Glutamatergic neuron (in vitro differentiated cells): ENCODE measurements around the gene CATSPERZ. TPM values are rescaled to one million over a fixed set of nuclear protein-coding genes. Genes with fewer than 3 reads are reported as not detected.

Experiments used
- DNase-seq: peaks from one replicate; pipeline ENCODE4 v3.0.0; 2022
- H3K27ac Mint-ChIP-seq: one replicate; pipeline ENCODE4 v1.8.0; 2020; ENCODE audit warnings: mild to moderate bottlenecking, mixed read lengths, inconsistent platforms; ENCODE audit not compliant: unreplicated experiment
- H3K27me3 Mint-ChIP-seq: one replicate; pipeline ENCODE4 v1.8.0; 2020; ENCODE audit warnings: mild to moderate bottlenecking, moderate library complexity, mixed read lengths, inconsistent platforms; ENCODE audit not compliant: unreplicated experiment
- H3K36me3 Mint-ChIP-seq: one replicate; pipeline ENCODE4 v1.8.0; 2020; ENCODE audit warnings: mild to moderate bottlenecking, mixed read lengths, inconsistent platforms; ENCODE audit not compliant: unreplicated experiment
- H3K4me1 Mint-ChIP-seq: one replicate; pipeline ENCODE4 v1.8.0; 2020; ENCODE audit warnings: mild to moderate bottlenecking, low read depth, mixed read lengths, inconsistent platforms; ENCODE audit not compliant: unreplicated experiment
- H3K4me3 Mint-ChIP-seq: one replicate; pipeline ENCODE4 v1.8.0; 2020; ENCODE audit warnings: mild to moderate bottlenecking, mixed read lengths, inconsistent platforms; ENCODE audit not compliant: unreplicated experiment
- H3K9me3 Mint-ChIP-seq: one replicate; pipeline ENCODE4 v1.8.0; 2020; ENCODE audit warnings: mild to moderate bottlenecking, moderate library complexity, mixed read lengths, inconsistent platforms; ENCODE audit not compliant: unreplicated experiment
- CTCF ChIP-seq: fragments of 200-600 bp; sonication (generic); IDR thresholded peaks from one replicate; pipeline ENCODE4 v1.5.0; 2021; ENCODE audit not compliant: partially characterized antibody, unreplicated experiment
- total RNA-seq: library from RNA; stranded (reverse); fragmentation: NEBNext Ultra II Directional; extraction: Animal tissue kit (Norgen Biotek cat#: 25700); gene quantifications from one replicate; pipeline ENCODE4 v1.2.1, GENCODE V29; 2021; ENCODE audit not compliant: unreplicated experiment

The CATSPERZ gene
- total RNA-seq, 1 donor from 2014 or later: not detected

DNA sequence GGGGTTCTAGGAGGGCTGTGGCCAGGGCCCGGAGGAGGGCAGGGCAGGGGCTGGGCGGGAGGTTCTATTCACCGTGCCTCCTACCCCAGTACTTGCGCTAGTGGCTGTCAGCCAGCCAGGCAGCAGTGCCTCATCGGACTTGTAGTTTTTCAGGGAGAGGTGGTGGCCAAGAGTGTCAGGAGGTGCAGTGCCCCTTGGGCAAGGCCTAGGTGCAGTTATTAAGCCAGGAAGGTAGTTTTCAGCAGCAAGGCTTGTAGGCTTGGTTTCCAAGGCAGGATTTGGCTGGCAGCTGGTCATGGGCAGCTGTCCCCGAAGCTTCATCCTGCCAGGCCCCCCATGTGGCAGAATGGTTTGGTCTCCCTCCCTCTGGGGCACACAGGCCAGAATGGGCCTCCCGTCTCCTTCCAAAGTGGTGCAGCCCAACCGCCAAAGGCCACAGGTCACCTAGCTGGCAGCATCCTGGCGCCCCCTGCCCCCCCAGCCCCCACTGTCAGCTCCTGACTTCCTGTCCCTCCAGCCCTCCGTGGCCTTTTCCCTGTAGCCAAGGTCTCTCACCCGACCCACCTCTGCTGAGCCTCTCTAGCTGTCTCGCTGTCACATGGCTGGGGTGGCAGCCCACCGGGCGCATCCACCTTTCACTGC is 48.3 kb downstream of the CATSPERZ start:
- TF ChIP-seq CTCF: no peak
- Mint-ChIP-seq H3K27ac (peak overlapping the region; percentile 55), H3K36me3 (no peaks in the 10 kb centered on the region), H3K9me3 (peaks cover 9% of the 10 kb centered on the region), H3K4me1 (peaks cover 3% of the 10 kb centered on the region), H3K27me3 (peaks cover 9% of the 10 kb centered on the region), H3K4me3 (no peak overlapping the region)
- DNase-seq: peak; percentile 63

GRCh38 chr11:64349025-64349387 is 48.8 kb downstream of the CATSPERZ start:
- TF ChIP-seq CTCF: no peak
- Mint-ChIP-seq H3K27ac (peak overlapping the region; percentile 55), H3K27me3 (peaks cover 9% of the 10 kb centered on the region), H3K4me3 (no peak overlapping the region), H3K36me3 (no peaks in the 10 kb centered on the region), H3K9me3 (peaks cover 9% of the 10 kb centered on the region), H3K4me1 (peaks cover 3% of the 10 kb centered on the region)
- DNase-seq: no peak

DNA sequence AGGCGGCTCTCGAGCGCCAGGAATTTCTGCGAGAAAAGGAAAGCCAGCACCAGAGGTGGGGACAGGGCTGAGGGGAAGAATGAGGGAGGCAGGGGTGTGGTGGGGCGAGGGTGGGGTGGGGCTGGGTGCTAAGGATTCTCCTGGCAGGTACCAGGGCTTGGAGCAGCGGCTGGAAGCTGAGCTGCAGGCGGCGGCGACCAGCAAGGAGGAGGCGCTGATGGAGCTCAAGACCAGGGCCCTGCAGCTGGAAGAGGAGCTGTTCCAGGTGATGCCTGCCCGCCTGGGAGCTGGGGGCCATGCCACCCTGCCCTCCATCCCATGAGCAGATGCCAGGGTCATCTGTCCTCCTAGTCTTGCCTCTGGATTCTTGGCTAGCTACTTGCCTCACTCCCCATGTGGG is 49.2 kb downstream of the CATSPERZ start:
- DNase-seq: no peak
- no peak overlapping the region for H3K4me3 Mint-ChIP-seq
- peaks cover 9% of the 10 kb centered on the region for H3K9me3 Mint-ChIP-seq
- no peaks in the 10 kb centered on the region for H3K36me3 Mint-ChIP-seq
- H3K27ac Mint-ChIP-seq: no peak overlapping the region
- H3K27me3 Mint-ChIP-seq: peaks cover 9% of the 10 kb centered on the region
- no peak for TF ChIP-seq CTCF
- peaks cover 3% of the 10 kb centered on the region for H3K4me1 Mint-ChIP-seq

DNA sequence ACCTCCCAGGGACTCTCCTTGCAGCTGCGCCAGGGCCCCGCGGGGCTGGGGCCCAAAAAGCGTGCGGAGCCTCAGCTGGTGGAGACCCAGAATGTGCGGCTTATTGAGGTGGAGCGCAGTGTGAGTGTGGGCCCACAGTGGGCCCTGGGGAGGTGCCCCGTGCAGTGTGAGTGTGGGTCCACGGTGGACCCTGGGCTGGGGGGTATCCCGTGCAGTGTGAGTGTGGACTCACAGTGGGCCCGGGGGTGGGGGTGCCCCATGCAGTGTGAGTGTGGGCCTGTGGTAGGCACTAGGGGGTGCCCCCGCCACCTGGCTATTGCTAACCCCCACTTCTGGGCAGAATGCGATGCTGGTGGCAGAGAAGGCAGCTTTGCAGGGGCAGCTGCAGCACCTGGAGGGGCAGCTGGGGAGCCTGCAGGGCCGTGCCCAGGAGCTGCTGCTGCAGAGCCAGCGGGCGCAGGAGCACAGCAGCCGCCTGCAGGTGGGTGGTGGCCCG is 51.0 kb downstream of the CATSPERZ start:
- peaks cover 3% of the 10 kb centered on the region for H3K4me1 Mint-ChIP-seq
- no peak for TF ChIP-seq CTCF
- H3K9me3 Mint-ChIP-seq: peaks cover 5% of the 10 kb centered on the region
- peaks cover 3% of the 10 kb centered on the region for H3K27me3 Mint-ChIP-seq
- no peak for DNase-seq
- H3K4me3 Mint-ChIP-seq: no peak overlapping the region
- H3K27ac Mint-ChIP-seq: no peak overlapping the region
- H3K36me3 Mint-ChIP-seq: no peaks in the 10 kb centered on the region

DNA sequence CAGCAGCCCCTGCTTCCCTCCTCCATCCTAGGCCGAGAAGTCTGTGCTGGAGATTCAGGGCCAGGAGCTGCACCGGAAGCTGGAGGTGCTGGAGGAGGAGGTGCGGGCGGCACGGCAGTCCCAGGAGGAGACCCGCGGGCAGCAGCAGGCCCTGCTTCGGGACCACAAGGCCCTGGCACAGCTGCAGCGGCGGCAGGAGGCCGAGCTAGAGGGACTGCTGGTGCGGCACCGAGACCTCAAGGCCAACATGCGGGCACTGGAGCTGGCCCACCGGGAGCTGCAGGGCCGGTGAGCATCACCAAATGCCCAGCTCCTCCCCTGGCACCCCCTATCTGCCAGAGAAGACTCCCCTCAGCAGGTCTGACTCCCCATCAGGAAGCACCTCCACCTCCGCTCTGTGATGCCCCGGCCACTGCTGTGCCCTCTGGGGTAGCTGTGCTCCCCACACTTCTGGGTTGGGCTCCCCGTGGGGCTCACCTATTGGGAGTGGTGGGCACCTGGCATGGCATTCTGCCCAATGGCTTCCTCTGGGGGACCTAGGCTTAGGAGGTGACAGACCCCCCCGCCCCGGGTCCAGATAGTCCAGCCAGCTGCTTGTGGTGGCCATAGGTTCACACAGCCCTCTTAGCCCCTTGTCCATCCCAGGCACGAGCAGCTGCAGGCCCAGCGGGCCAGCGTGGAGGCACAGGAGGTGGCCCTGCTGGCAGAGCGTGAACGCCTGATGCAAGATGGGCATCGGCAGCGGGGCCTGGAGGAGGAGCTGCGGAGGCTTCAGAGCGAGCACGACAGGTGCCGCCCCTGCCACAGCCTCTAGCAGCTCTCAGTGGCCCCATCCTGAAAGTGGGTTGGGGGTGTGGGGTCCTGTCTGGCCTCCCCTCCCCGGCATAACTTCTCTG is 52.2 kb downstream of the CATSPERZ start:
- no peak overlapping the region for H3K4me3 Mint-ChIP-seq
- H3K9me3 Mint-ChIP-seq: peaks cover 6% of the 10 kb centered on the region
- H3K27me3 Mint-ChIP-seq: peaks cover 7% of the 10 kb centered on the region
- no peak overlapping the region for H3K27ac Mint-ChIP-seq
- H3K36me3 Mint-ChIP-seq: no peaks in the 10 kb centered on the region
- peaks cover 5% of the 10 kb centered on the region for H3K4me1 Mint-ChIP-seq
- DNase-seq: no peak
- no peak for TF ChIP-seq CTCF
